PC-3 (cell line): ENCODE measurements around the gene NRIP1. TPM values are rescaled to one million over a fixed set of nuclear protein-coding genes. Genes with fewer than 3 reads are reported as not detected.

Experiments used
- ATAC-seq: fragments of 200-7000 bp; cut with Tn5 transposase; 2 replicates; pipeline ENCODE4 v1.9.1; 2020; ENCODE audit warnings: mild to moderate bottlenecking, moderate library complexity
- BruUV-seq: library from RNA; stranded (reverse); fragments of 400-500 nt; replicated peaks from 2 replicates; lab custom pipeline; 2021; lab: Mats Ljungman, UMichigan
- CTCF ChIA-PET: fragments of 300-600 bp; sonication (Branson Sonifier 250); formaldehyde crosslinking; loops from one replicate; lab custom pipeline; 2022; ENCODE audit warnings: antibody characterized with exemption; lab: Charles Lee
- POLR2A ChIA-PET: fragments of 300-600 bp; sonication (Branson Sonifier 250); formaldehyde crosslinking; loops from one replicate; lab custom pipeline; 2022; ENCODE audit warnings: antibody characterized with exemption; ENCODE audit not compliant: unreplicated experiment; lab: Charles Lee
- DNase-seq: peaks from one replicate; pipeline ENCODE4 v3.0.0-alpha.2; 2015
- H2AFZ ChIP-seq: fragments of 300-600 bp; sonication (generic); 2 replicates; pipeline ENCODE4 v1.6.0; 2016; ENCODE audit warnings: antibody characterized with exemption, low read length
- H3F3A ChIP-seq: fragments of 300-600 bp; sonication (generic); one replicate; pipeline ENCODE4 v1.6.0; 2017; ENCODE audit warnings: antibody characterized with exemption, low read length, control low read depth, mild to moderate bottlenecking; ENCODE audit not compliant: unreplicated experiment
- H3K27ac ChIP-seq: fragments of 300-600 bp; sonication (generic); 2 replicates; pipeline ENCODE4 v1.5.1; 2016; ENCODE audit warnings: mild to moderate bottlenecking, low read length
- H3K27me3 ChIP-seq: fragments of 300-600 bp; sonication (generic); 2 replicates; pipeline ENCODE4 v1.6.1; 2016; ENCODE audit warnings: low read length, mixed read lengths
- H3K36me3 ChIP-seq: fragments of 300-600 bp; sonication (generic); 2 replicates; pipeline ENCODE4 v1.6.1; 2016; ENCODE audit warnings: low read depth, mixed run types, low read length, mixed read lengths
- H3K4me1 ChIP-seq: fragments of 300-600 bp; sonication (generic); 2 replicates; pipeline ENCODE4 v1.5.1; 2016; ENCODE audit warnings: low read length; ENCODE audit not compliant: insufficient read depth
- H3K4me2 ChIP-seq: fragments of 300-600 bp; sonication (generic); 2 replicates; pipeline ENCODE4 v1.6.0; 2016; ENCODE audit warnings: low read length
- H3K4me3 ChIP-seq: fragments of 300-600 bp; sonication (generic); 2 replicates; pipeline ENCODE4 v1.5.1; 2016; ENCODE audit warnings: mild to moderate bottlenecking, low read length, mixed read lengths
- H3K79me2 ChIP-seq: fragments of 300-600 bp; sonication (generic); 2 replicates; pipeline ENCODE4 v1.6.1; 2017; ENCODE audit warnings: low read length, mixed read lengths
- H3K9ac ChIP-seq: fragments of 300-600 bp; sonication (generic); 2 replicates; pipeline ENCODE4 v1.6.0; 2016; ENCODE audit warnings: mild to moderate bottlenecking, low read length
- H3K9me2 ChIP-seq: fragments of 300-600 bp; sonication (generic); replicated peaks from 2 replicates; pipeline ENCODE4 v1.6.1; 2016; ENCODE audit warnings: mixed run types, low read length, mixed read lengths
- H3K9me3 ChIP-seq: fragments of 300-600 bp; sonication (generic); 2 replicates; pipeline ENCODE4 v1.6.1; 2016; ENCODE audit warnings: low read length, mixed read lengths
- H4K20me1 ChIP-seq: fragments of 300-600 bp; sonication (generic); 2 replicates; pipeline ENCODE4 v1.6.1; 2016; ENCODE audit warnings: low read length, mixed read lengths
- EZH2 ChIP-seq: fragments of 300-600 bp; sonication (generic); IDR thresholded peaks from one replicate; pipeline ENCODE4 v1.6.1; 2017; ENCODE audit warnings: antibody characterized with exemption, mild to moderate bottlenecking, low read length; ENCODE audit not compliant: unreplicated experiment
- EZH2phosphoT487 ChIP-seq: fragments of 300-600 bp; sonication (generic); IDR thresholded peaks from 2 replicates; pipeline ENCODE4 v1.6.1; 2018; ENCODE audit warnings: mild to moderate bottlenecking, antibody characterized with exemption, low read length, borderline replicate concordance
- intact Hi-C: fragments of 100-400 bp; cut with micrococcal nuclease; formaldehyde crosslinking; loops from 2 replicates; pipeline ENCODE4 v1.9.0; 2023
- total RNA-seq: library from RNA; depleted of rRNA; stranded (reverse); fragments of >200 nt; gene quantifications from 2 replicates; pipeline ENCODE4 v1.2.3, GENCODE V29; 2014
- TF ChIP-seq, protein P1 (sequence below): fragments of 300-600 bp; sonication (generic); conservative IDR thresholded peaks from 2 replicates; pipeline ENCODE4 v1.5.1; 2017; ENCODE audit warnings: antibody characterized with exemption, low read depth, mild to moderate bottlenecking, low read length

NRIP1 gene
- total RNA-seq, 1 experiment from 2014 or later, result 69.2 TPM

DNA sequence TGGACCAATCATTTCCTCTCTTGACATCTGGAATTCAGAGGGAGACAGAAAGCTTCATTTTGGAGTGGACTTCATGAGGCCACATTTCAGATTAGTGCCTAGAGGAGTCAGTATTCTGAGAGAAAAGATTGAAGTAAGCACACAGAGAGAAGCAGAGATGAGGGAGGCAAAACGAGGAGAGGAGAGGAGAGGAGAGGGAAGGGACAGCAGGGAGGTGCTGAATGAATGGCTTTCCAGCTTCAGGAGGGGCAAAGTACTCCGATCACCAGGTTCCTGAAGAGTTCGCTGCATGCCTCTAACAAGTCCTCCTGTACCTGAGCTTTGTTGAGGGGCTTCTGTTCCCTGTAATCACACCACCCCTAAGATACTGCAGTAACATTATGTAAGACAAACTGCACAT is 76.0 kb downstream of the NRIP1 start:
- Histone ChIP-seq H3K9ac (no peak overlapping the region), H3F3A (no peaks in the 10 kb centered on the region), H3K9me3 (no peaks in the 10 kb centered on the region), H3K9me2 (no peaks in the 10 kb centered on the region), H3K4me3 (no peak overlapping the region), H3K4me2 (no peak overlapping the region), H4K20me1 (0 out of 2 replicates have a peak, but pooled peaks cover 3% of the 10 kb centered on the region), H2AFZ (no peak overlapping the region), H3K79me2 (peaks cover 97% of the 10 kb centered on the region), H3K27ac (no peak overlapping the region), H3K4me1 (no peaks in the 10 kb centered on the region), H3K36me3 (peaks cover 73% of the 10 kb centered on the region), H3K27me3 (no peaks in the 10 kb centered on the region)
- ChIA-PET CTCF (no interaction called here), POLR2A (no interaction called here)
- no TSS peak for BruUV-seq
- DNase-seq (peak; percentile 1), ATAC-seq (no peak)
- TF ChIP-seq EZH2 (no peak), EZH2phosphoT487 (no peak)
- TF ChIP-seq, protein P1, sequence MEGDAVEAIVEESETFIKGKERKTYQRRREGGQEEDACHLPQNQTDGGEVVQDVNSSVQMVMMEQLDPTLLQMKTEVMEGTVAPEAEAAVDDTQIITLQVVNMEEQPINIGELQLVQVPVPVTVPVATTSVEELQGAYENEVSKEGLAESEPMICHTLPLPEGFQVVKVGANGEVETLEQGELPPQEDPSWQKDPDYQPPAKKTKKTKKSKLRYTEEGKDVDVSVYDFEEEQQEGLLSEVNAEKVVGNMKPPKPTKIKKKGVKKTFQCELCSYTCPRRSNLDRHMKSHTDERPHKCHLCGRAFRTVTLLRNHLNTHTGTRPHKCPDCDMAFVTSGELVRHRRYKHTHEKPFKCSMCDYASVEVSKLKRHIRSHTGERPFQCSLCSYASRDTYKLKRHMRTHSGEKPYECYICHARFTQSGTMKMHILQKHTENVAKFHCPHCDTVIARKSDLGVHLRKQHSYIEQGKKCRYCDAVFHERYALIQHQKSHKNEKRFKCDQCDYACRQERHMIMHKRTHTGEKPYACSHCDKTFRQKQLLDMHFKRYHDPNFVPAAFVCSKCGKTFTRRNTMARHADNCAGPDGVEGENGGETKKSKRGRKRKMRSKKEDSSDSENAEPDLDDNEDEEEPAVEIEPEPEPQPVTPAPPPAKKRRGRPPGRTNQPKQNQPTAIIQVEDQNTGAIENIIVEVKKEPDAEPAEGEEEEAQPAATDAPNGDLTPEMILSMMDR, result no peak
- intact Hi-C loops, result no loop called here

- intact Hi-C loops, result no loop called here
- DNase-seq (no peak), ATAC-seq (no peak)
- Histone ChIP-seq H3K9me3 (no peaks in the 10 kb centered on the region), H3K9ac (no peak overlapping the region), H3K79me2 (peaks cover 97% of the 10 kb centered on the region), H3K4me1 (no peaks in the 10 kb centered on the region), H4K20me1 (0 out of 2 replicates have a peak, but pooled peaks cover 3% of the 10 kb centered on the region), H3K9me2 (no peaks in the 10 kb centered on the region), H2AFZ (no peak overlapping the region), H3K27ac (no peak overlapping the region), H3F3A (no peaks in the 10 kb centered on the region), H3K4me3 (no peak overlapping the region), H3K4me2 (no peak overlapping the region), H3K36me3 (peaks cover 76% of the 10 kb centered on the region), H3K27me3 (no peaks in the 10 kb centered on the region)
- BruUV-seq, result no TSS peak
- TF ChIP-seq, protein P1, result no peak
- no peak for TF ChIP-seq EZH2
- no peak for TF ChIP-seq EZH2phosphoT487
- CTCF ChIA-PET, result no interaction called here
- POLR2A ChIA-PET, result no interaction called here
Observed at GRCh38 chr21:14987370-14988170, 77.2 kb downstream of the NRIP1 start.

DNA sequence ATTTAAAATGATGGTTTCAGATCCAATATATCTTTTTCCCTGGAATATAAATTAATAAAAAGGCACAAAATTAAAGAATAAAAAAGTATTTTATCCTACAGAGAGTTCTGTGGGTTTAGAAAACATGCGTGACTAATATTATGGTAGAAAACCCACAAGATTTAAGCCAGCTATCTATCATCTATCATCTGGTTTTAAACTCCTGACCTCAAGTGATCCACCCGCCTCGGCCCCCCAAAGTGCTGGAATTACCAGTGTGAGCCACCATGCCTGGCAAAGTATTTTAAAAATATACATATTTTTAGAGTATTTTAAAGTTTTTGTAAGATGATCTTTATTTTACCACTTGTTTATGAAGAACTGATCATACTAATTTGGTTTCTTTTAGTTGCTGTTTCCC is 79.5 kb downstream of the NRIP1 start:
- no peak overlapping the region for H3K4me3 ChIP-seq
- H3F3A ChIP-seq, result no peaks in the 10 kb centered on the region
- BruUV-seq, result no TSS peak
- intact Hi-C loops, result no loop called here
- H3K36me3 ChIP-seq, result peaks cover 59% of the 10 kb centered on the region
- no peak for ATAC-seq
- no peak overlapping the region for H2AFZ ChIP-seq
- no peak for TF ChIP-seq EZH2
- TF ChIP-seq EZH2phosphoT487, result no peak
- TF ChIP-seq, protein P1, result no peak
- H3K4me1 ChIP-seq, result no peaks in the 10 kb centered on the region
- H3K4me2 ChIP-seq, result no peak overlapping the region
- no peaks in the 10 kb centered on the region for H3K9me3 ChIP-seq
- POLR2A ChIA-PET, result no interaction called here
- no peaks in the 10 kb centered on the region for H3K27me3 ChIP-seq
- H3K79me2 ChIP-seq, result peaks cover 96% of the 10 kb centered on the region
- no peak for DNase-seq
- CTCF ChIA-PET, result no interaction called here
- no peaks in the 10 kb centered on the region for H3K9me2 ChIP-seq
- H3K9ac ChIP-seq, result no peak overlapping the region
- 0 out of 2 replicates have a peak, but pooled peaks cover 3% of the 10 kb centered on the region for H4K20me1 ChIP-seq
- H3K27ac ChIP-seq, result no peak overlapping the region
